GM19239 (cell line): ENCODE results near the gene IER5.

Source experiments
- DNase-seq: peaks from one replicate; pipeline ENCODE4 v3.0.0; 2011; ENCODE audit warnings: low spot score; ENCODE audit not compliant: insufficient read length
- FAIRE-seq: peaks from 2 replicates; lab custom pipeline; 2011; peaks lifted over from hg19 to GRCh38; lab: Jason Lieb, UNC

IER5 gene

DNA sequence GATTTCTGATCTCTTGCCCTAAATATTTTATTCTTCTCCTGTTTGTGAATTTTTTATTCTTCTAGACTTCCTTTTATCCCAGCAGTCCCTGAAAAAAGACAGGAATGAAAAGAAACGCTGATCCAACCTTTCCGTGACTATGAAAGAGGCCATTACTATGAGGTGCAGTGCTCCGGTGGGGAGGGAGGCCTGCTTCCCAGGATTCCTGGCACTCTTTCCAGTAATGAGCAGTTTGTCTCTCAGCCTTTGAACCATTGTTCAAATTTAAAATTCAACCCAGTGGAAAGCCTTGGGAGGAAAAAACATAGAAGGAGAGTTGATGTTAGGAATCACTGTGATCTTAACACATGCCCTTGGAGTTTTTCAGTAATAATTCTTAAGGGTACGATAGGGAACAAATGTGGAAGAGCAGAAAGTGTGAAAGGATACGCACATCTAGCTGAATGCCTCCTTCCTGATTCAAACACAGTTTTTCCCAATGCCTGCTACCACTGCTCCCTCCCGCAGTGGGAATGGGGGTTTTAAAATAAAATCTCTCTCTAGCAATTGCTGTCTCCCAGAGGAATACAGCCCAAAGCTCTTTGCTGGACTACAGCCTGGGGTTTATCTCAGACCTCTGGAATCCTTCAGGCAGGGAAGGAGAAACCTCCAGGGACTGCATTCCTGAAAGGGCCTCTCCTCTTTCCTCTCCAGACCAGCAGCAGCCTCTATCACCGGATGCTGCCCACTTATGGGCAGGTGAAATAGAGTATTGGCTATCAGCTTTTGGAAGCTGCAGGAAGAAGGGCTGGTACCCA is 6.1 kb downstream of the IER5 start:
- FAIRE-seq = no peak
- no peak for DNase-seq

DNA sequence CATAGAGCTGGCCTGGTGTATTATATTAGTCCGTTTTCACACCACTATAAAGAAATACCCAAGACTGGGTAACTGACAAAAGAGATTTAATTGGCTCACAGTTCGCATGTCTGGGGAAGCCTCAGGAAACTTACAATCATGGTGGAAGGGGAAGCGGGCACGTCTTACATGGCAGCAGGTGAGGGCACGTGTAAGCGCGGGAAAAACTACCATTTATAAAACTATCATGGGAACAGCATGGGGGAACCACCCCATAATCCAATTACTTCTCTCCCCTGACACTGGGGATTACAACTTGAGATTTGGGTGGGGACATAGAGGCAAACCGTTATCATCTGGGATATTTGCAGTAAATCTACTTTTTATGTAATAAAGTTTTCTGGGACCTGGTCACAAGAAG is 6.8 kb downstream of the IER5 start:
- no peak for DNase-seq
- no peak for FAIRE-seq

DNA sequence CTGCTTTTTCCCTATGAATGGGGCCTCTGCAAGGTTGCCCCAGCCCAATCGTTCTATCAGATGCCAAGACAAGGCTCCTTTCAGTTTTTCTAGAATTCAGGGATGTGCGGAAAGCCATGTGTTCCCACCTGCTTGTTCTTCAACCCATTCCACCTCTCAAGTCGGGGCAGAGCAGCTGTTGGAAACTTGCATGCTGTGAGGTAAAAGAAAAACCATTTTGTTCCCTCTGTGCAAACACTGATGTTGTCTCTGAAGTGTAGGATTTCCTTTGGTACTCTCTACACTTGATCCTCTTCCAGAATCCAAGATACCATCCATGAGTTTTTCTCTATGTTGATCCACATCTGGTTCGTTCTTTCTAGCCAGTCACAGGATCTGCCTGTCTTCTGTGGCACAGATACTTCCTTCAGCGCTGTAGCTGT is 7.3 kb downstream of the IER5 start:
- DNase-seq = no peak
- FAIRE-seq = no peak

DNA sequence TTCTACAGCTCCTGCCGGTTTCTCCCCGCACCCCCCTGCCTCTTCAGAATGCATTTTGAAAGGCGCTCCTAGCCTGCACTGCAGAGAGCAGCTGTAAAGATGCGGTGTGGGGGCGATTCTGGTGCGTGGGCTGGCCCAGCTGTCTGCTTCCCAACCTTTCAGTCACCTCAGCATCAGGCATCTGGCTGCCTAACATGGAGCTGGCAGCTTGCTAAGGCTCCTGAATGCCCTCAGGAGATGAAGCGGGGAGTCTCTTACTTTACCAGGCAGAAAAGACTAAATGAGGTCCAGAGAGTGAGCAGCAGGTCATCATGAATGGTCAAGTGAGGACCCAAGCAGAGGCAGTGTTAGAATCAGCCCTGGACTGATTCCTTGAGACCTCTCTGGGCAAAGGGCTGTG is 8.7 kb downstream of the IER5 start:
- no peak for DNase-seq
- FAIRE-seq = no peak

DNA sequence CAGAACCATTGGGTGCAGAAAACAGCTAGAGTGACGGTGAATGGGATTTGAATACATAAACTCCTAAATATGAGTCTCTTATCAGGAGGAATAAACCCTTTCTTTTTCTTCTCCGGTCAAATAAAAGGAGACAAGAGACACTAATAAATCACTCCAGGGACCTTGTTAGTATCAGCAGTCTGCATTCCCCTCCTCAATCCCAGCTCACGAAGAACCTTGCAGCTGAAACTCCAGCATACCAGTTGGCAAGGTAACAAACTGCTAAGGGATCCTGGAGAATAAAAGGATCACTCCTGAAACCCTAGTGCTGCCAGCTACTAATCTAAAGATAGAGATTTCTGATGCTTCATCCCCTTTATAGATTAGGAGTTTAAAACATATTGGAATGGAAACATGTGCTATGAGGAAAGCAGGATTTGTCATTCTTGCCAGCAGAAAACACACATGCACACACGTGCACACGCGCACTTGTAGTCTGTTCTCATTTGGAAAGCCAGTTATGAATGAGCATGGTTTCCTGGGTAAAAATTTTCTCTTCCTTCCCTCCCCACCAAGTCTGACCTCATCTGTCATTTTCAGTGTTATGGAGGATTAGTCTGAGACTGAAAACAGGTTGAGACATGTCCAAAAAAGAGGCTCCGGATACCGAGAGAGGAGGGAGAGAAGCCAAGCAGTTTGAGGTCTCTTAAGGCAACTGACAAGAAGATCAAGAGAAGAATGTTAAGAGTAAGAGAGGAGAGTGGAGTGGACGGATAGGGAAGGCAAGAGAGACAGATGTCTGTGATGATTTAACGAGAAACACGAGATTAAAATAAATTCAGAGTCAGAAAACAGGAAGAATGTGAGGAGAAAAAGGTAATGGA is 10.9 kb downstream of the IER5 start:
- DNase-seq (no peak), FAIRE-seq (peak; percentile 91)

- FAIRE-seq (peak; percentile 21), DNase-seq (no peak)
Observed at GRCh38 chr1:181100015-181100905, 11.8 kb downstream of the IER5 start.

DNA sequence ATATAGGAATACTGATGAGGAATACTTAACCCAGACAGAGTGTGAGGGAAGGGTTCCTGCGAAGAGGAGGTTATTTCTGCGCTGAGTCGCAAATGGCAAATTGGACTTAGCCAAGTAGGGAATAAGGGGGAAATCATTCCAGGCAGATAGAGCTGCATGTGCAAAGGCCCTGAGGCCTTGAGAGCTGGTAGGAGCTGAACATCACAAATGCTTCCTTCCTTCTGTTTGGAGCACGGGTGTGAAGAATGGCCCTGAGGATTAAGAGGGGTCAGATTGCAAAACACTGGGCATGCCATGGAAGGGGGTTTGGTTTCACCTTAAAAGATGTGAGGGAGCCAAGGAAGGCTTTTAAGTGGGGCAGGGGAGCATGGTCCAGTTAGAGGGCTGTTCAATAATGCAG is 12.4 kb downstream of the IER5 start:
- no peak for FAIRE-seq

DNA sequence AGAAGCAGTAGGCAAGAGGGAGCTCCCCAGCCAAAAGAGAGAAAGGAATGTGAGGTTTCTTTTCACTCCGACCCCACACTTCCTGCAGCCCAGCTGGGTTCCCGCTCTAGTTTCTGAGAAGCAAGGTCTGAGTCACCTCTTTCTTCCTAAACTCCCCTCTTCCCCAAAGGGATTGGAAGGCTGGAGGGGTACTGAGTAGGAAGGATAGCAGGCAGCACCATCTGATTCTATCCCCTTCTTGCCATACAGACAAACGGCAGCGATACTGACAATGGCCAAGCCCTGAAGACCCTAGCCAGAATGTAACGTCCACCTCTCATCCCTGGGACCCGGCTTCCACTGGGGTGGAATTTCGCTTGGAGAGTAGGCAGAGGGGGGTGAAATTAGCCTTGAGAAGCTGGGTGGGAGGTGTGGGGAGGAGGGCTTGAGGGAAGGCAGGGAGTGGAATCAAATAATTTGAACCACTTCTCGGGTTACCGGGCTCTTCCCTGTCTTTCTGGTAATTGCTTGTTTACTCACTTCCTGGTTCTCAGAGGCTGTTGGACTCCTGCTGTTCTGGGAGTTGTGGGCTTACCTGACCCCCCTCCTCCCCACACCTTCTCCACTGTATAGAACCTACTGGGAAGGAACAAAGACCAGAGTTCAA is 13.2 kb downstream of the IER5 start:
- FAIRE-seq (peak; percentile 40), DNase-seq (no peak)

More for the DNA sequence above, 12.4 kb downstream of the IER5 start:
- DNase-seq = no peak

GRCh38 chr1:181102841-181103240 is 14.3 kb downstream of the IER5 start:
- FAIRE-seq = peak; percentile 45

DNA sequence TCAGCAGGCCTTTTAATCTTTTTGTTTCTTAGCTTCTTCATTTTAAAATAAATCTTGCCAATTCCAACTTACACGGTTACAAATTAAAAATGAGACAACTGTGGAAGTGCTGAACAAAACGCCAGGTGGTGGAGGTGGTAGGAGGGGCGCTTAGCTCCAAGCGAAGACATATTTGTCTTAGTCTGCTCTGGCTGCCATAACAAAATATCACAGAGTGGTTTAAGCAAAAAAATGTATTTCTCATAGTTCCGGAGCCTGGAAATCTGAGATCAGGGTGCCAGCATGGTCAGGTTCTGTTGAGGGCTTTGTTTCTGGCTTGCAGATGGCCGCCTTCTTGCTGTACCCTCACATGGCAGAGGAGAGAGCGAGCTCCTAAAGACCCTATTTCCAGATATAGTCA is 14.9 kb downstream of the IER5 start:
- DNase-seq (no peak), FAIRE-seq (no peak)

More at GRCh38 chr1:181102841-181103240, 14.3 kb downstream of the IER5 start:
- no peak for DNase-seq

- FAIRE-seq = peak; percentile 35
Observed at GRCh38 chr1:181104042-181104789, 15.7 kb downstream of the IER5 start.

DNA sequence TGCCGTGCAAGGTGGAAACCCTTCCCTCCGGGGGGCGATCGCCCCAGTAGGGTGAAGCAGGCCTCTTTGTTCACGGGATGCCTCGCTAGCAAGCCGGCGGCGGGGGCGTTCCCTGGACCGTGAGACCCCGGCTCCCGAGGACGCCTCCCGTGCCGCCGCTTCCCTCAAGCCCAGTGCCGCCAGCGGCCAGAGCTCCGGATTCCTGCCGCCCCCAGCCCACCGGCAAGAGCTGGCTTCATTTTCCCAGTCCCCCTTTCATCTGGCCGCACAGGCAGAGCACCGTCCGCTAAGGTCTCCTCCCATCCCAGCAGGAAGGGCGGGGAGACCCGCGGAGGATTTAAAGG is 16.3 kb downstream of the IER5 start:
- FAIRE-seq (no peak), DNase-seq (no peak)

More at GRCh38 chr1:181104042-181104789, 15.7 kb downstream of the IER5 start:
- no peak for DNase-seq

DNA sequence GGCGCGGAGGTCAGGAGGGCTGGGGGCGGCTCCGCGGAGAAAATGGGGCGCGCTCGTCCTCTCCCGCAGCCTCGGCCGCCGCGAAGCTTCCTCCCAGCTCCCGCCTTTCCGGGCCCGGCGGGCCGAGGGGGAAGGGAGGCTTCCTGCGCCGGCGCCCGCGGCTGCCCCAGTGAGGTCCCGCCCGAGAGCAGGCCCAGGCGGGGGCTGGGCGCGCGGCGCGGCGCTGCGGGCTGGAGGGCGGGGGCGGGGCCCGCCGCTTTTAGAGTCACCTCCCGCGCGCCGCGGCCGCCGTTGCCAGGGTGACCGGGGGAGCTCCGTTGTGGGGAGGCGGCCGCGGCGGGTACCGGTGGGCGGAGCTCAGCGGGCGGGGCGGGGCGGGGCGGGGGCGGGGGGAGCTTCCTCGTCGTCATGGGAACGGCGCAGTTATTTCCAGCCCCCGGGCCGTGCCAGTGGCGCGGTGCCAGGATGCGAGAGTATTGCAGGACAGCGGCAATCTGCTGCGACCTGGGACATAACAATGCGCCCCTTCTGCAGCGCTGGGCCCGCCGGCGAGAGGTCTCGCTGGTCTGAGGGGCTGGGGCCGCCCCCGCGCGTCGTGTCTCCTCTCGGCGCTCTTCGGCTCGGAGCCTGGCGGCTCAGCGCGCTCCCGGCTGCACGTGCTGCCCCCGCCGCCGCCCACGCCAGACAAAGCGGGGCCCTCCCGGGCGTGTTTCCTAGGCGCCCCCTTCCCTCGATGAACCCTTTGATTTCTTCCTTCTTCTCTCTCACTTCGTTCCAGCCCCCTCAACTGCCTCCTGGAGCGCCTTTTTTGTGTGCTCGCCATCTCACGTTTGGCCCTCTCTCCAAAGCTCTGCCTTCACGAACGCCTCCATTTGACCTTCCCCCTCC is 16.9 kb downstream of the IER5 start:
- FAIRE-seq (no peak), DNase-seq (peak; percentile 82)

DNA sequence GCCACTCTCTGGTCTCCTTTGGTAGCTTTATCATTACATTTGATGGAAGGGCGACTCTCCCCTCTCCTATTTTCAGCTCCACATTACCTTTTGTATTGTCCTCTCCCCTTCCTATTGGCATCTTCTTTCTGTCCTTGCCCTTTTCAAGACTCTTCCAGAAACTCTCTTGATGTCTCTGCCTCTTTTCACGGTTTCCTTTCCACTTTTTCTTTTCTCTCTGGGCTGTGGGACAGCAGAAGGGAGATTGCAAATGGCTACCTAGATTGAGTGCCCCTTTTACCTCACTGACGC is 17.5 kb downstream of the IER5 start:
- FAIRE-seq (no peak), DNase-seq (no peak)

DNA sequence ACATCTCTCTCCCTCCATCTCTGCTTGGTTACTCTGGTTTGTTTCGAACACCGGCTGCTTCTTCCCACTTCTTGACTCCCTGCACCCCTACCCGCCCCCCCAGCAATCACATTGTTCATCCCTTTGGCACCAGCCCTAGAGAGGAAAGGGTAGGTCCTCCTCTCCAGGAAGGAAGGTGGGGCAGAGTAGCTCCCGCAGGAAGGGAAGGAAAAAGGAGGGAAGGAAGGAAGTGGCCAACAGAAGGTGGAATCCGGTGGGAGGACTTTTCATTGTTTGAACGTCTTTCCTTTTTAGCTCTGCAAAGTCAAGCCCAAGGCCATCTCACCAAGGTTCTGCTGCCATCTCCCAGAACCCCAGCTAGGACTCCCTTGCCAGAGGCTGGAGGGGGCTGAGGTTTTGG is 18.0 kb downstream of the IER5 start:
- FAIRE-seq (no peak), DNase-seq (no peak)

GRCh38 chr1:181107711-181108110 is 19.2 kb downstream of the IER5 start:
- FAIRE-seq (no peak), DNase-seq (no peak)

DNA sequence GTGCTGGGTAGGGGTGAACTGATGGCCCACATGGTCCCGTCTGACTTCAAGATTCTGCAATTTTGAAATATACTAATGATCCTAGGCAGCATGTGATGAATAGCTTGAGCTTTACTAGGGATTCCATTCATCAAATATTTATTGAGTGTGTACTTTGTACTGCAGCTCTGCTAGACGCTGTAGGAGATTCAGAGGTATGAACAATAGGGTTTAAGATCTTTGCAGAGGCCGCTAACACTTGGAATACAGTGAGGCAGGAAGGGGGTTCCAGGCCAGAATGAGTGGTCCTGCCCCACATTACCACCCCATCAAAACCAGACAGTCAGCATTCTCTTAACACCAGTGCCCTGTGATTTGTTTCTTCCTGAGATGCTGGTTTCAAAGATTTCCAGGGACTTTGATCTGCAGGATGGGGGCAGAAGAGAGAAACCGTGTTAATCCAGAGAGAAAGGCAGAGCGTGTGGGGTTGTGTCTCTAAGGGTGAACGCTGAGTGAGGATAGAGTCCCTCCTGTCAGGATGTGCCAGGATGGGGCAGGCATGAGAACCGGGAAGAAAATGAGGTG is 19.9 kb downstream of the IER5 start:
- DNase-seq = no peak
- no peak for FAIRE-seq

- FAIRE-seq = no peak
- DNase-seq = no peak
Observed at GRCh38 chr1:181110013-181110412, 21.5 kb downstream of the IER5 start.
